ENCODE results near the gene ZNF317. TPM values are rescaled to one million over a fixed set of nuclear protein-coding genes. Genes with fewer than 3 reads are reported as not detected.

The ZNF317 gene
- total RNA-seq, 1 experiment from 2014 or later = 33.9 TPM

DNA sequence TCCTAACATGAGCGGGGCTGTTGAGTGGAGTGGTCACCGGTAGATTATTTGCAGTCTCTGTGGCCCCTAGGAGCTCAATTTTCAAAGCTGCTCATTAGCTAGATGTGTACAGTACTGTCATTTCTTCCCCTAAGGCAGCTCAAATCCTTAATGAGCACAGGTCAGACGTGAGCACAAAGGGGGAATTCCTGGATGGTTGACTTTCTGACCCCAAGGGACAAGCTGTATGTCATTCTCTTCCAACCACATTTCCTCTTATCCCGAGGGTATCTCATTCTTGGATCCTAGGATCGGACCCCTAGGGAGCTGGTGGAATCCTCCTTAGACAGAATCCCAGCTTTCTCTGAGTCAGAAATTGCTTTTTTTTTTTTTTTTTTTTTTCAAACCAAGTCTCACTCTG is 7.8 kb upstream of the ZNF317 start:
- TF ChIP-seq, protein P1, sequence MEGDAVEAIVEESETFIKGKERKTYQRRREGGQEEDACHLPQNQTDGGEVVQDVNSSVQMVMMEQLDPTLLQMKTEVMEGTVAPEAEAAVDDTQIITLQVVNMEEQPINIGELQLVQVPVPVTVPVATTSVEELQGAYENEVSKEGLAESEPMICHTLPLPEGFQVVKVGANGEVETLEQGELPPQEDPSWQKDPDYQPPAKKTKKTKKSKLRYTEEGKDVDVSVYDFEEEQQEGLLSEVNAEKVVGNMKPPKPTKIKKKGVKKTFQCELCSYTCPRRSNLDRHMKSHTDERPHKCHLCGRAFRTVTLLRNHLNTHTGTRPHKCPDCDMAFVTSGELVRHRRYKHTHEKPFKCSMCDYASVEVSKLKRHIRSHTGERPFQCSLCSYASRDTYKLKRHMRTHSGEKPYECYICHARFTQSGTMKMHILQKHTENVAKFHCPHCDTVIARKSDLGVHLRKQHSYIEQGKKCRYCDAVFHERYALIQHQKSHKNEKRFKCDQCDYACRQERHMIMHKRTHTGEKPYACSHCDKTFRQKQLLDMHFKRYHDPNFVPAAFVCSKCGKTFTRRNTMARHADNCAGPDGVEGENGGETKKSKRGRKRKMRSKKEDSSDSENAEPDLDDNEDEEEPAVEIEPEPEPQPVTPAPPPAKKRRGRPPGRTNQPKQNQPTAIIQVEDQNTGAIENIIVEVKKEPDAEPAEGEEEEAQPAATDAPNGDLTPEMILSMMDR (IDR thresholded peaks at IDR 0.05; ENCODE audit: unreplicated experiment) = no peak
- DNase-seq (ENCODE audit: unreplicated experiment) = no peak
- intact Hi-C loops (cut with micrococcal nuclease) = loop anchor here (10.0 kb wide), 1 partner anchor 302 kb away; the partner anchor contains the start of gene ZNF266
- Mint-ChIP-seq H3K9me3 (ENCODE audit: unreplicated experiment) (peaks cover 3% of the 10 kb centered on the region), H3K4me1 (ENCODE audit: insufficient read depth, unreplicated experiment) (no peaks in the 10 kb centered on the region), H3K27me3 (ENCODE audit: insufficient read depth, unreplicated experiment) (no peaks in the 10 kb centered on the region), H3K4me3 (ENCODE audit: unreplicated experiment) (no peak overlapping the region), H3K36me3 (ENCODE audit: insufficient read depth, unreplicated experiment) (no peaks in the 10 kb centered on the region), H3K27ac (ENCODE audit: low read depth, unreplicated experiment) (no peak overlapping the region)
- ChIA-PET POLR2A (interaction anchor here (0.6 kb wide), 1 partner anchor 114 kb away, joined by 3 read pairs; no protein-coding TSS in a partner anchor), CTCF (interaction anchor here (0.6 to 0.7 kb wide), 4 partner anchors 71 to 666 kb away, joined by 3 to 5 read pairs (median 4); no protein-coding TSS in a partner anchor)
- BruUV-seq (replicated peaks) = no TSS peak

GRCh38 chr19:9139609-9140158 is 513 bp upstream of the ZNF317 start:
- intact Hi-C loops (cut with micrococcal nuclease) = loop anchor here (1.0 to 10.0 kb wide), 7 partner anchors 168 to 888 kb away; partner anchors contain the start of genes MBD3L1, ZNF266, ZNF426 and ZNF558
- CTCF ChIA-PET = interaction anchor here (1.2 kb wide), 1 partner anchor 483 kb away, joined by 3 read pairs; no protein-coding TSS in a partner anchor
- no peaks in the 10 kb centered on the region for H3K4me1 Mint-ChIP-seq (ENCODE audit: insufficient read depth, unreplicated experiment)
- peaks cover 9% of the 10 kb centered on the region for H3K36me3 Mint-ChIP-seq (ENCODE audit: insufficient read depth, unreplicated experiment)
- TF ChIP-seq, protein P1 (IDR thresholded peaks at IDR 0.05; ENCODE audit: unreplicated experiment) = no peak
- H3K9me3 Mint-ChIP-seq (ENCODE audit: unreplicated experiment) = peaks cover 12% of the 10 kb centered on the region
- H3K4me3 Mint-ChIP-seq (ENCODE audit: unreplicated experiment) = peak overlapping the region; percentile 99
- H3K27ac Mint-ChIP-seq (ENCODE audit: low read depth, unreplicated experiment) = peak overlapping the region; percentile 97
- TSS peak; percentile 79 for BruUV-seq (replicated peaks)
- no peaks in the 10 kb centered on the region for H3K27me3 Mint-ChIP-seq (ENCODE audit: insufficient read depth, unreplicated experiment)
- POLR2A ChIA-PET = interaction anchor here (0.7 kb wide), 1 partner anchor 64 kb away, joined by 5 read pairs; no protein-coding TSS in a partner anchor
- DNase-seq (ENCODE audit: unreplicated experiment) = no peak

- H3K36me3 Mint-ChIP-seq (ENCODE audit: insufficient read depth, unreplicated experiment) = peaks cover 50% of the 10 kb centered on the region
- H3K27me3 Mint-ChIP-seq (ENCODE audit: insufficient read depth, unreplicated experiment) = no peaks in the 10 kb centered on the region
- POLR2A ChIA-PET = no interaction called here
- peaks cover 39% of the 10 kb centered on the region for H3K9me3 Mint-ChIP-seq (ENCODE audit: unreplicated experiment)
- intact Hi-C loops (cut with micrococcal nuclease) = loop anchor here (5.0 kb wide), 1 partner anchor 313 kb away; the partner anchor contains the start of genes MBD3L1 and ZNF558
- CTCF ChIA-PET = no interaction called here
- BruUV-seq (replicated peaks) = no TSS peak
- peak; percentile 11 for DNase-seq (ENCODE audit: unreplicated experiment)
- peaks cover 12% of the 10 kb centered on the region for H3K4me1 Mint-ChIP-seq (ENCODE audit: insufficient read depth, unreplicated experiment)
- TF ChIP-seq, protein P1 (IDR thresholded peaks at IDR 0.05; ENCODE audit: unreplicated experiment) = no peak
- H3K4me3 Mint-ChIP-seq (ENCODE audit: unreplicated experiment) = no peak overlapping the region
- no peak overlapping the region for H3K27ac Mint-ChIP-seq (ENCODE audit: low read depth, unreplicated experiment)
These were observed 4.7 kb downstream of the ZNF317 start for GRCh38 chr19:9144920-9145319.

GRCh38 chr19:9146882-9147281 is 6.7 kb downstream of the ZNF317 start:
- intact Hi-C loops (cut with micrococcal nuclease) = no loop called here
- no peak for DNase-seq (ENCODE audit: unreplicated experiment)
- Mint-ChIP-seq H3K36me3 (ENCODE audit: insufficient read depth, unreplicated experiment) (peaks cover 58% of the 10 kb centered on the region), H3K9me3 (ENCODE audit: unreplicated experiment) (peaks cover 54% of the 10 kb centered on the region), H3K27ac (ENCODE audit: low read depth, unreplicated experiment) (no peak overlapping the region), H3K4me3 (ENCODE audit: unreplicated experiment) (no peak overlapping the region), H3K4me1 (ENCODE audit: insufficient read depth, unreplicated experiment) (peaks cover 21% of the 10 kb centered on the region), H3K27me3 (ENCODE audit: insufficient read depth, unreplicated experiment) (no peaks in the 10 kb centered on the region)
- TF ChIP-seq, protein P1 (IDR thresholded peaks at IDR 0.05; ENCODE audit: unreplicated experiment) = no peak
- ChIA-PET CTCF (no interaction called here), POLR2A (no interaction called here)
- BruUV-seq (replicated peaks) = no TSS peak
